SKM-1 treated with dmso at 0.1 percent for 144 hours (cell line): ENCODE measurements around the gene CELA3A.
A peak's percentile ranks its signal among the peaks of the same experiment; 100 is the strongest.
"Not testable (repeated sequence)": the region's sequence is repeated elsewhere in the genome, so short reads cannot be mapped to it uniquely, and the experiment has no call there.

Experiments
- DNase-seq: peaks from one replicate; lab custom pipeline; 2025; ENCODE audit not compliant: unreplicated experiment; lab: John Stamatoyannopoulos, UW

Gene CELA3A

GRCh38 chr1:21980515-21981220 is 20.8 kb upstream of the CELA3A start:
- DNase-seq, result peak; percentile 22

- DNase-seq, result not testable (repeated sequence)
Observed at GRCh38 chr1:21981253-21981652, 20.2 kb upstream of the CELA3A start.

- not testable (repeated sequence) for DNase-seq
Observed at GRCh38 chr1:21982122-21982521, 19.3 kb upstream of the CELA3A start.

- DNase-seq, result not testable (repeated sequence)
Observed at GRCh38 chr1:21983539-21983938, 17.9 kb upstream of the CELA3A start.

- DNase-seq, result not testable (repeated sequence)
Observed at GRCh38 chr1:21985893-21986292, 15.6 kb upstream of the CELA3A start.

- not testable (repeated sequence) for DNase-seq
Observed at GRCh38 chr1:21986386-21986785, 15.1 kb upstream of the CELA3A start.

- not testable (repeated sequence) for DNase-seq
Observed at GRCh38 chr1:21989672-21990393, 11.6 kb upstream of the CELA3A start.

GRCh38 chr1:21992186-21992585 is 9.3 kb upstream of the CELA3A start:
- DNase-seq, result not testable (repeated sequence)

- DNase-seq, result not testable (repeated sequence)
Observed at GRCh38 chr1:21994716-21995115, 6.7 kb upstream of the CELA3A start.

GRCh38 chr1:21996663-21996970 is 4.8 kb upstream of the CELA3A start:
- DNase-seq, result not testable (repeated sequence)

GRCh38 chr1:21997891-21998623 is 3.4 kb upstream of the CELA3A start:
- not testable (repeated sequence) for DNase-seq

GRCh38 chr1:21998624-21999294 is 2.7 kb upstream of the CELA3A start:
- not testable (repeated sequence) for DNase-seq

- not testable (repeated sequence) for DNase-seq
Observed at GRCh38 chr1:21999645-22000044, 1.8 kb upstream of the CELA3A start.

GRCh38 chr1:22002461-22002860 is 1.0 kb downstream of the CELA3A start:
- DNase-seq, result not testable (repeated sequence)

- not testable (repeated sequence) for DNase-seq
Observed at GRCh38 chr1:22002875-22003274, 1.4 kb downstream of the CELA3A start.

GRCh38 chr1:22003959-22004358 is 2.5 kb downstream of the CELA3A start:
- DNase-seq, result not testable (repeated sequence)

GRCh38 chr1:22005261-22006149 is 4.0 kb downstream of the CELA3A start:
- not testable (repeated sequence) for DNase-seq

GRCh38 chr1:22006736-22007135 is 5.3 kb downstream of the CELA3A start:
- DNase-seq, result not testable (repeated sequence)

- DNase-seq, result not testable (repeated sequence)
Observed at GRCh38 chr1:22007262-22007661, 5.8 kb downstream of the CELA3A start.

GRCh38 chr1:22009566-22009965 is 8.1 kb downstream of the CELA3A start:
- DNase-seq, result not testable (repeated sequence)
